Smooth muscle cell of the pulmonary artery (primary cell): ENCODE results near the gene TAB3. TPM values are rescaled to one million over a fixed set of nuclear protein-coding genes. Genes with fewer than 3 reads are reported as not detected.

ENCODE experiments used
- total RNA-seq: library from RNA; depleted of rRNA; stranded (reverse); fragments of >200 nt; gene quantifications from 2 replicates; pipeline ENCODE4 v1.2.3, GENCODE V29; 2014

The TAB3 gene
- 9.3 and 10.2 TPM in 2 replicates for total RNA-seq

GRCh38 chrX:30889147-30890140, at the start of gene TAB3:
TAB3 (minus strand) TSS chrX:30889254; CDS start chrX:30859588, 29,666 bp downstream.

Other genes starting within 250 kb of the TAB3 start
- 7.1 and 10.2 TPM in 2 replicates for gene GK, start 235.8 kb downstream of the TAB3 start, total RNA-seq
- gene FTHL17, start 182.8 kb upstream of the TAB3 start, total RNA-seq, result not detected in 2 replicates